Neural progenitor cell (in vitro differentiated cells): ENCODE measurements around the gene P2RY12. TPM values are rescaled to one million over a fixed set of nuclear protein-coding genes. Genes with fewer than 3 reads are reported as not detected.

Experiments used
- DNase-seq: peaks from one replicate; pipeline ENCODE4 v3.0.0-alpha.2; 2016; ENCODE audit warnings: low spot score
- H2AFZ ChIP-seq: fragments of 200-600 bp; sonication (generic); replicated peaks from 2 replicates; pipeline ENCODE4 v1.6.1; 2016; ENCODE audit warnings: antibody characterized with exemption
- H3F3A ChIP-seq: fragments of 200-600 bp; sonication (generic); 2 replicates; pipeline ENCODE4 v1.6.1; 2016; ENCODE audit warnings: antibody characterized with exemption, low read depth
- H3K27ac ChIP-seq: fragments of 200-600 bp; sonication (generic); 2 replicates; pipeline ENCODE4 v1.5.1; 2016; ENCODE audit warnings: mild to moderate bottlenecking
- H3K27me3 ChIP-seq: fragments of 200-600 bp; sonication (generic); 2 replicates; pipeline ENCODE4 v1.6.1; 2016; ENCODE audit warnings: mild to moderate bottlenecking, moderate library complexity
- H3K36me3 ChIP-seq: fragments of 200-600 bp; sonication (generic); 2 replicates; pipeline ENCODE4 v1.5.1; 2016
- H3K4me1 ChIP-seq: fragments of 200-600 bp; sonication (generic); 2 replicates; pipeline ENCODE4 v1.6.1; 2016; ENCODE audit warnings: mixed run types
- H3K4me2 ChIP-seq: fragments of 200-600 bp; sonication (generic); 2 replicates; pipeline ENCODE4 v1.6.1; 2016
- H3K4me3 ChIP-seq: fragments of 200-600 bp; sonication (generic); 2 replicates; pipeline ENCODE4 v1.5.1; 2016
- H3K79me2 ChIP-seq: fragments of 200-600 bp; sonication (generic); 2 replicates; pipeline ENCODE4 v1.6.1; 2016; ENCODE audit warnings: low read depth
- H3K9ac ChIP-seq: fragments of 200-600 bp; sonication (generic); 2 replicates; pipeline ENCODE4 v1.6.1; 2016
- H3K9me3 ChIP-seq: fragments of 200-600 bp; sonication (generic); 2 replicates; pipeline ENCODE4 v1.5.1; 2016; ENCODE audit warnings: low read depth
- H4K20me1 ChIP-seq: fragments of 200-600 bp; sonication (generic); 2 replicates; pipeline ENCODE4 v1.6.1; 2016; ENCODE audit warnings: low read depth
- H3K27ac Mint-ChIP-seq: 3 replicates; pipeline ENCODE4 v1.8.0; 2021; ENCODE audit warnings: mixed read lengths
- H3K27me3 Mint-ChIP-seq: 2 replicates; pipeline ENCODE4 v1.8.0; 2022; ENCODE audit warnings: low read depth, mild to moderate bottlenecking, inconsistent platforms, moderate library complexity, mixed read lengths; ENCODE audit not compliant: insufficient read depth
- H3K36me3 Mint-ChIP-seq: 3 replicates; pipeline ENCODE4 v1.8.0; 2021; ENCODE audit warnings: mixed read lengths
- H3K4me1 Mint-ChIP-seq: 3 replicates; pipeline ENCODE4 v1.8.0; 2021; ENCODE audit warnings: mixed read lengths
- H3K4me3 Mint-ChIP-seq: 3 replicates; pipeline ENCODE4 v1.8.0; 2021; ENCODE audit warnings: mild to moderate bottlenecking, moderate library complexity, mixed read lengths
- H3K9me3 Mint-ChIP-seq: 3 replicates; pipeline ENCODE4 v1.8.0; 2020; ENCODE audit warnings: mixed read lengths
- EZH2 ChIP-seq: fragments of 200-600 bp; sonication (generic); IDR thresholded peaks from 2 replicates; pipeline ENCODE4 v1.6.1; 2017; ENCODE audit warnings: antibody characterized with exemption, mild to moderate bottlenecking, moderate library complexity
- EZH2phosphoT487 ChIP-seq: fragments of 200-600 bp; sonication (generic); IDR thresholded peaks from 2 replicates; pipeline ENCODE4 v1.6.1; 2017; ENCODE audit warnings: antibody characterized with exemption
- total RNA-seq: library from RNA; depleted of rRNA; stranded (reverse); fragments of >200 nt; gene quantifications from 2 replicates; pipeline ENCODE4 v1.2.3, GENCODE V29; 2015; ENCODE audit warnings: low replicate concordance
- TF ChIP-seq, protein P1 (sequence below): fragments of 200-600 bp; sonication (generic); IDR thresholded peaks from 2 replicates; pipeline ENCODE4 v1.5.1; 2017; ENCODE audit warnings: antibody characterized with exemption, mild to moderate bottlenecking

Gene P2RY12
- total RNA-seq, 1 donor from 2014 or later: not detected

DNA sequence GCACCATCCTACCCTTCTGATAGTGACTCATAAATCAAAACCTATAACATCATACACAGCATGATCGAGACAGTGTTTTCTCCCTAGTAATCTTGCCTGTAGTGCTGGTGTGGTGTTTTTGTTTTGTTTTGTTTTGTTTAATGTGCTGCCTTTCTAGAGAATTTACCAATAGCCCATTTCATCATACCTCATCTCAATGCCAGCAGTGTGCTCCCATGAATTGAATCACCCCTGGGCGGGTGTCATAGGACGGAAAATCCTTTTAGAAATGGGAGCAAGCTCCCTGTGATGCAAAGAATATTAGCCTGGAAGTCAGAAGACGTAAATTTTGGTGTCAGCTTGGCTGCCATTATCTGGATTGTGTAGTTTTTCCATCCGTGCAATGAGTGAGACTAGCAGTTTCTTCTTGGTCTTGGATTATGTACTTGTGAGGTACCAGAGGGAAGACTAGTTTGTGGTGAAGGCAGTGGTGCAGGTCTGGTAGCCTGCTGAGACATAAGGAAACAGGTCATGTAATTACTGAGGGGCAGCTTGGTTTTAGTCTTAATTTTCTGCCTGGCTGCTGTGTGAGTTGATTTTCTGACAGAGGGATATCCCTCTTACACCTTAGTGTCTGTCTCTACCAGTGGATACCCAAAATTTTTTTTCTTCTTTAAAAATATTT lies 46.4 kb upstream of the P2RY12 start:
- peaks cover 7% of the 10 kb centered on the region for H3K36me3 Mint-ChIP-seq
- H3K4me2 ChIP-seq: no peak overlapping the region
- no peak overlapping the region for H3K4me3 Mint-ChIP-seq
- H3K9me3 Mint-ChIP-seq: peaks cover 3% of the 10 kb centered on the region
- peaks cover 3% of the 10 kb centered on the region for H3K4me1 Mint-ChIP-seq
- H2AFZ ChIP-seq: no peak overlapping the region
- no peaks in the 10 kb centered on the region for H3K36me3 ChIP-seq
- no peaks in the 10 kb centered on the region for H3K79me2 ChIP-seq
- no peak overlapping the region for H3K4me3 ChIP-seq
- H3K9me3 ChIP-seq: no peaks in the 10 kb centered on the region
- H3F3A ChIP-seq: no peaks in the 10 kb centered on the region
- TF ChIP-seq EZH2phosphoT487 (no peak), EZH2 (no peak)
- TF ChIP-seq, protein P1, sequence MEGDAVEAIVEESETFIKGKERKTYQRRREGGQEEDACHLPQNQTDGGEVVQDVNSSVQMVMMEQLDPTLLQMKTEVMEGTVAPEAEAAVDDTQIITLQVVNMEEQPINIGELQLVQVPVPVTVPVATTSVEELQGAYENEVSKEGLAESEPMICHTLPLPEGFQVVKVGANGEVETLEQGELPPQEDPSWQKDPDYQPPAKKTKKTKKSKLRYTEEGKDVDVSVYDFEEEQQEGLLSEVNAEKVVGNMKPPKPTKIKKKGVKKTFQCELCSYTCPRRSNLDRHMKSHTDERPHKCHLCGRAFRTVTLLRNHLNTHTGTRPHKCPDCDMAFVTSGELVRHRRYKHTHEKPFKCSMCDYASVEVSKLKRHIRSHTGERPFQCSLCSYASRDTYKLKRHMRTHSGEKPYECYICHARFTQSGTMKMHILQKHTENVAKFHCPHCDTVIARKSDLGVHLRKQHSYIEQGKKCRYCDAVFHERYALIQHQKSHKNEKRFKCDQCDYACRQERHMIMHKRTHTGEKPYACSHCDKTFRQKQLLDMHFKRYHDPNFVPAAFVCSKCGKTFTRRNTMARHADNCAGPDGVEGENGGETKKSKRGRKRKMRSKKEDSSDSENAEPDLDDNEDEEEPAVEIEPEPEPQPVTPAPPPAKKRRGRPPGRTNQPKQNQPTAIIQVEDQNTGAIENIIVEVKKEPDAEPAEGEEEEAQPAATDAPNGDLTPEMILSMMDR: no peak
- H4K20me1 ChIP-seq: no peaks in the 10 kb centered on the region
- H3K27ac ChIP-seq: no peak overlapping the region
- H3K4me1 ChIP-seq: no peaks in the 10 kb centered on the region
- H3K9ac ChIP-seq: no peak overlapping the region
- no peaks in the 10 kb centered on the region for H3K27me3 ChIP-seq
- H3K27ac Mint-ChIP-seq: no peak overlapping the region
- DNase-seq: no peak
- H3K27me3 Mint-ChIP-seq: peaks cover 4% of the 10 kb centered on the region

DNA sequence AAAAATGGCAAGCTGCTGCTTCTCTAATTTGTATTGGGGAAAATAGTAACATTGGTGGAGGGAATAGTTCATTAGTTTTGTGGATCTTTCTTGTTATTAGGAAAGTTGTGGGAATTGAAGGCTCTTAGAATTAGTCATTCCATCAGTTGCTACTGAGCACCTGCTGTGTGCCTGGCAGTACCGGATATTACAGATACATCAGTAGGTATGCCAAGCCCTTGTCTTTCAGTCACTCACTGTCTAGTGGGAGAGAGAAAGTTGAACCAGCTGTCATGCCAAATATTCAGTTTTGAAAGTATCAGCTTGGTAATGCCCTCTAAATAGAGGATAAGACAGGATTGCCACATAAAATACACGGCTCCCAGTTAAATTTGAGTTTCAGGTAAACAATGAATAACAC lies 43.8 kb upstream of the P2RY12 start:
- Histone ChIP-seq H3K27me3 (no peaks in the 10 kb centered on the region), H4K20me1 (no peaks in the 10 kb centered on the region), H3K4me3 (no peak overlapping the region), H3K4me2 (no peak overlapping the region), H3K36me3 (no peaks in the 10 kb centered on the region), H3K9ac (no peak overlapping the region), H3K27ac (no peak overlapping the region), H3K9me3 (no peaks in the 10 kb centered on the region), H2AFZ (no peak overlapping the region), H3F3A (no peaks in the 10 kb centered on the region), H3K4me1 (no peaks in the 10 kb centered on the region), H3K79me2 (no peaks in the 10 kb centered on the region)
- no peak for DNase-seq
- H3K9me3 Mint-ChIP-seq: peaks cover 3% of the 10 kb centered on the region
- H3K36me3 Mint-ChIP-seq: peaks cover 7% of the 10 kb centered on the region
- TF ChIP-seq EZH2 (no peak), EZH2phosphoT487 (no peak)
- TF ChIP-seq, protein P1: no peak
- no peak overlapping the region for H3K4me3 Mint-ChIP-seq
- H3K27me3 Mint-ChIP-seq: peaks cover 4% of the 10 kb centered on the region
- H3K27ac Mint-ChIP-seq: no peak overlapping the region
- H3K4me1 Mint-ChIP-seq: peaks cover 5% of the 10 kb centered on the region

DNA sequence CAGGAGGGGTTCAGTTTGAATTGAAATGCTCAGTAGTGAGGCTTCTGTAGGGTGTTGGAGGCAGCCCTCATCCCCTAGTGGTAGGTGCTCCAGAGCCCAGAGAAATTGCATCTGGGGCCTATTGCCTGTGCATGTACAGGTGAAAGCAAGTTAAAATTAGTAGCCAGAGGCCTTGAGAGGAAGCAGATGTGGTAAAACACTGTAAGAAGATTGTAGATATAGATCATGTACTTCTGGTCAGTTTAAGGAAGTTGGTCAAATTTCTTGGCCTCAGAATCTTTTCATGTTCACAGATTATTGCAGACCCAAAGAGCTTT lies 41.7 kb upstream of the P2RY12 start:
- DNase-seq: no peak
- H3K9me3 Mint-ChIP-seq: peaks cover 3% of the 10 kb centered on the region
- H3K27ac ChIP-seq: no peak overlapping the region

More for the DNA sequence above, 41.7 kb upstream of the P2RY12 start:
- H3K27ac Mint-ChIP-seq: no peak overlapping the region
- H3K36me3 ChIP-seq: no peaks in the 10 kb centered on the region
- H3K4me3 ChIP-seq: no peak overlapping the region
- no peaks in the 10 kb centered on the region for H4K20me1 ChIP-seq
- no peak overlapping the region for H3K4me2 ChIP-seq
- H3K9ac ChIP-seq: no peak overlapping the region
- no peaks in the 10 kb centered on the region for H3K9me3 ChIP-seq
- H3K27me3 ChIP-seq: no peaks in the 10 kb centered on the region
- TF ChIP-seq, protein P1: no peak
- TF ChIP-seq EZH2phosphoT487 (no peak), EZH2 (no peak)
- peaks cover 7% of the 10 kb centered on the region for H3K36me3 Mint-ChIP-seq
- H3F3A ChIP-seq: no peaks in the 10 kb centered on the region
- no peak overlapping the region for H3K4me3 Mint-ChIP-seq
- no peaks in the 10 kb centered on the region for H3K4me1 ChIP-seq
- H3K27me3 Mint-ChIP-seq: peaks cover 4% of the 10 kb centered on the region
- H3K4me1 Mint-ChIP-seq: peaks cover 5% of the 10 kb centered on the region
- no peaks in the 10 kb centered on the region for H3K79me2 ChIP-seq
- no peak overlapping the region for H2AFZ ChIP-seq
